SK-N-SH (cell line): ENCODE results near the gene AFAP1. TPM values are rescaled to one million over a fixed set of nuclear protein-coding genes. Genes with fewer than 3 reads are reported as not detected.

ENCODE experiments used
- CTCF ChIA-PET: fragments of 300-600, 350-600 bp; formaldehyde crosslinking; extraction: SDS; loops from one replicate; lab custom pipeline; 2021; lab: Yijun Ruan, JAX
- POLR2A ChIA-PET: fragments of 350-600 bp; sonication (Branson Sonifier 250); formaldehyde crosslinking; extraction: SDS; loops from one replicate; lab custom pipeline; 2020; ENCODE audit warnings: antibody characterized with exemption, inconsistent platforms; lab: Yijun Ruan, JAX
- DNase-seq: peaks from one replicate; pipeline ENCODE4 v3.0.0; 2012
- H2AFZ ChIP-seq: fragments of 200-600 bp; sonication (generic); 2 replicates; pipeline ENCODE4 v1.8.1; 2016; ENCODE audit warnings: antibody characterized with exemption, mild to moderate bottlenecking, low read depth
- H3F3A ChIP-seq: fragments of 200-600 bp; sonication (generic); replicated peaks from 2 replicates; pipeline ENCODE3; 2016; ENCODE audit warnings: antibody characterized with exemption, mild to moderate bottlenecking; ENCODE audit not compliant: insufficient read depth
- H3K27ac ChIP-seq, 2 experiments: fragments of 200-500 bp in 1 of 2; fragments of 200-600 bp in 1 of 2; sonication (Bioruptor generic) in 1 of 2; sonication (generic), shearing (Covaris generic) in 1 of 2; 2 replicates each; pipeline versions ENCODE4 v1.5.1 to v1.6.1; 2014 to 2016; ENCODE audit warnings: low read depth in 2 of 2, inconsistent platforms in 1 of 2, low read length in 1 of 2, mild to moderate bottlenecking in 1 of 2, mixed read lengths in 1 of 2
- H3K27me3 ChIP-seq: fragments of 200-600 bp; sonication (generic), shearing (Covaris generic); 2 replicates; pipeline ENCODE4 v1.6.1; 2016; ENCODE audit warnings: mixed run types; ENCODE audit not compliant: insufficient read depth
- H3K36me3 ChIP-seq, 2 experiments: fragments of 200-500 bp in 1 of 2; fragments of 200-600 bp in 1 of 2; sonication (Bioruptor generic) in 1 of 2; sonication (generic) in 1 of 2; replicated peaks in 1 of 2; 2 replicates each; pipeline versions ENCODE3 to v1.5.1; 2014 to 2016; ENCODE audit warnings: low read length in 1 of 2, mild to moderate bottlenecking in 1 of 2; ENCODE audit not compliant: insufficient read depth in 2 of 2, control insufficient read depth in 1 of 2
- H3K4me1 ChIP-seq, 2 experiments: fragments of 200-500 bp in 1 of 2; fragments of 200-600 bp in 1 of 2; sonication (Bioruptor generic) in 1 of 2; sonication (generic), shearing (Covaris generic) in 1 of 2; 2 replicates each; pipeline versions ENCODE4 v1.5.1 to v1.6.1; 2014 to 2016; ENCODE audit warnings: low read depth in 1 of 2, low read length in 1 of 2, mixed run types in 1 of 2; ENCODE audit not compliant: insufficient read depth in 2 of 2, control insufficient read depth in 1 of 2
- H3K4me2 ChIP-seq: fragments of 200-600 bp; sonication (generic), shearing (Covaris generic); 2 replicates; pipeline ENCODE4 v1.6.1; 2017; ENCODE audit warnings: mixed run types
- H3K4me3 ChIP-seq, 2 experiments: fragments of 200-500 bp in 1 of 2; fragments of 200-600 bp in 1 of 2; sonication (Bioruptor generic) in 1 of 2; sonication (generic), shearing (Covaris generic) in 1 of 2; 2 replicates each; pipeline versions ENCODE4 v1.5.1 to v1.8.1; 2014 to 2016; ENCODE audit warnings: low read depth in 2 of 2, inconsistent platforms in 1 of 2, low read length in 1 of 2, mild to moderate bottlenecking in 1 of 2, mixed read lengths in 1 of 2, moderate library complexity in 1 of 2
- H3K79me2 ChIP-seq: fragments of 200-600 bp; sonication (generic); 2 replicates; pipeline ENCODE4 v1.8.1; 2017; ENCODE audit warnings: mild to moderate bottlenecking; ENCODE audit not compliant: insufficient read depth
- H3K9ac ChIP-seq: fragments of 200-600 bp; sonication (generic); 2 replicates; pipeline ENCODE4 v1.6.1; 2017; ENCODE audit warnings: mixed run types
- H3K9me2 ChIP-seq: fragments of 200-600 bp; sonication (generic); 2 replicates; pipeline ENCODE4 v1.6.1; 2017; ENCODE audit warnings: mixed run types
- H3K9me3 ChIP-seq: fragments of 200-600 bp; sonication (generic); 2 replicates; pipeline ENCODE4 v1.6.1; 2017; ENCODE audit warnings: mixed run types, mild to moderate bottlenecking, moderate library complexity
- H4K20me1 ChIP-seq: fragments of 200-600 bp; sonication (generic); 2 replicates; pipeline ENCODE4 v1.6.1; 2017; ENCODE audit warnings: mild to moderate bottlenecking, mixed run types; ENCODE audit not compliant: insufficient read depth
- CHD2 ChIP-seq: fragments of 150-350 bp; IDR thresholded peaks from 2 replicates; pipeline ENCODE4 v1.6.1; 2018; ENCODE audit warnings: low read length; ENCODE audit not compliant: partially characterized antibody
- EP300 ChIP-seq, 2 experiments: IDR thresholded peaks; 2 replicates each; pipeline versions ENCODE4 v1.4.0 to v1.6.1; 2012; ENCODE audit warnings: borderline replicate concordance in 1 of 2, low read depth in 1 of 2, low read length in 1 of 2
- FOSL2 ChIP-seq: IDR thresholded peaks from 2 replicates; pipeline ENCODE4 v1.4.0; 2012; ENCODE audit warnings: low read depth, mild to moderate bottlenecking, moderate library complexity, borderline replicate concordance
- GABPA ChIP-seq: IDR thresholded peaks from 2 replicates; pipeline ENCODE4 v1.4.0; 2012; ENCODE audit warnings: low read depth, mild to moderate bottlenecking
- JUND ChIP-seq: IDR thresholded peaks from 2 replicates; pipeline ENCODE4 v1.4.0; 2012
- MXI1 ChIP-seq: IDR thresholded peaks from 2 replicates; pipeline ENCODE4 v1.6.1; 2012; ENCODE audit warnings: mild to moderate bottlenecking, low read depth, low read length, improper control_type of control experiment
- NFIC ChIP-seq: IDR thresholded peaks from 2 replicates; pipeline ENCODE4 v1.4.0; 2012; ENCODE audit warnings: borderline replicate concordance
- NRF1 ChIP-seq: IDR thresholded peaks from 2 replicates; pipeline ENCODE4 v1.6.1; 2012; ENCODE audit warnings: low read depth, mild to moderate bottlenecking, low read length
- POLR2AphosphoS5 ChIP-seq: IDR thresholded peaks from 2 replicates; pipeline ENCODE4 v1.6.1; 2012; ENCODE audit warnings: low read depth, low read length
- RCOR1 ChIP-seq: fragments of 150-350 bp; IDR thresholded peaks from 2 replicates; pipeline ENCODE4 v1.6.1; 2017; ENCODE audit warnings: antibody characterized with exemption, low read length
- RFX5 ChIP-seq: IDR thresholded peaks from 2 replicates; pipeline ENCODE4 v1.6.1; 2012; ENCODE audit warnings: mild to moderate bottlenecking, improper control_type of control experiment, low read length
- RXRA ChIP-seq: IDR thresholded peaks from 2 replicates; pipeline ENCODE4 v1.4.0; 2012; ENCODE audit warnings: low read depth, mild to moderate bottlenecking, borderline replicate concordance
- SIN3A ChIP-seq: IDR thresholded peaks from 2 replicates; pipeline ENCODE4 v1.6.1; 2012; ENCODE audit warnings: low read depth, mild to moderate bottlenecking, low read length, moderate library complexity, borderline replicate concordance
- SMC3 ChIP-seq: IDR thresholded peaks from 2 replicates; pipeline ENCODE4 v1.6.1; 2012; ENCODE audit warnings: low read depth, low read length, improper control_type of control experiment
- TCF12 ChIP-seq: IDR thresholded peaks from 2 replicates; pipeline ENCODE4 v1.4.0; 2012
- TEAD4 ChIP-seq: IDR thresholded peaks from 2 replicates; pipeline ENCODE4 v1.4.0; 2012; ENCODE audit warnings: mild to moderate bottlenecking, borderline replicate concordance; ENCODE audit not compliant: insufficient read depth
- WGBS: methylation state at CpG from one replicate; pipeline ENCODE4 v1.1.6; 2017; ENCODE audit warnings: low lambda C conversion rate; 5-methylcytosine and 5-hydroxymethylcytosine counted together
- polyA plus RNA-seq, 3 experiments: library from polyadenylated mRNA; depleted of rRNA; stranded (reverse); fragments of >200 nt; gene quantifications; 2 replicates each; pipeline ENCODE4 v1.2.3, GENCODE V29; 2012
- TF ChIP-seq, protein P1 (sequence below): IDR thresholded peaks from 2 replicates; pipeline ENCODE4 v1.6.1; 2012; ENCODE audit warnings: mild to moderate bottlenecking, low read depth, low read length, moderate library complexity
- TF ChIP-seq, protein P2 (sequence below): IDR thresholded peaks from 2 replicates; pipeline ENCODE4; 2012
- TF ChIP-seq, protein P3 (sequence below): IDR thresholded peaks from 2 replicates; pipeline ENCODE4 v1.4.0; 2012; ENCODE audit warnings: low read depth, borderline replicate concordance
- TF ChIP-seq, protein P4 (sequence below): fragments of 200-600 bp; sonication (generic); IDR thresholded peaks from 2 replicates; pipeline ENCODE4 v1.6.1; 2017; ENCODE audit warnings: antibody characterized with exemption, mild to moderate bottlenecking, moderate library complexity

AFAP1 gene
- polyA plus RNA-seq, 1 of the 3 experiments (the other 2 are of a cell fraction): 67.9 TPM

DNA sequence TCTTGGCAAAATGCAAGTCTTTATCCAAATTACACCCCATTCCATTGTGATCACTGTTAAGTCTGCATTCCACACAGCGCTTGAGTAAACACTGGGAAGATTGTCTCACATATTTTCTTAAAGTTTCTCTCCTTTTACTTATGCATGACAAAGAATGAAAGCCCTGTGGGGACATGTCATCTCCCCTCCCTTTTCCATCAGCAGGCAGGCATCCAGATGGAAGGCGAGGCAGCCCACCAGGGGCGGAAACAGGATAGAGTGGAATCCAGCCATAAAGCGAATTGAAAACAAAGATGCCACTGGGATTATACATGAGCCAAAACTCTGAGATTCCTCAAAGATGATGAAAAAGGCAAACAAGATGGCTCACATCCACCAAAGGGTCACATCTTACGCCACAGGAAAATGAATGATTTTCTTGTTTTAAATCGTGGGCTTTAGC is 78.2 kb downstream of the AFAP1 start (continued):
- TF ChIP-seq, protein P1, sequence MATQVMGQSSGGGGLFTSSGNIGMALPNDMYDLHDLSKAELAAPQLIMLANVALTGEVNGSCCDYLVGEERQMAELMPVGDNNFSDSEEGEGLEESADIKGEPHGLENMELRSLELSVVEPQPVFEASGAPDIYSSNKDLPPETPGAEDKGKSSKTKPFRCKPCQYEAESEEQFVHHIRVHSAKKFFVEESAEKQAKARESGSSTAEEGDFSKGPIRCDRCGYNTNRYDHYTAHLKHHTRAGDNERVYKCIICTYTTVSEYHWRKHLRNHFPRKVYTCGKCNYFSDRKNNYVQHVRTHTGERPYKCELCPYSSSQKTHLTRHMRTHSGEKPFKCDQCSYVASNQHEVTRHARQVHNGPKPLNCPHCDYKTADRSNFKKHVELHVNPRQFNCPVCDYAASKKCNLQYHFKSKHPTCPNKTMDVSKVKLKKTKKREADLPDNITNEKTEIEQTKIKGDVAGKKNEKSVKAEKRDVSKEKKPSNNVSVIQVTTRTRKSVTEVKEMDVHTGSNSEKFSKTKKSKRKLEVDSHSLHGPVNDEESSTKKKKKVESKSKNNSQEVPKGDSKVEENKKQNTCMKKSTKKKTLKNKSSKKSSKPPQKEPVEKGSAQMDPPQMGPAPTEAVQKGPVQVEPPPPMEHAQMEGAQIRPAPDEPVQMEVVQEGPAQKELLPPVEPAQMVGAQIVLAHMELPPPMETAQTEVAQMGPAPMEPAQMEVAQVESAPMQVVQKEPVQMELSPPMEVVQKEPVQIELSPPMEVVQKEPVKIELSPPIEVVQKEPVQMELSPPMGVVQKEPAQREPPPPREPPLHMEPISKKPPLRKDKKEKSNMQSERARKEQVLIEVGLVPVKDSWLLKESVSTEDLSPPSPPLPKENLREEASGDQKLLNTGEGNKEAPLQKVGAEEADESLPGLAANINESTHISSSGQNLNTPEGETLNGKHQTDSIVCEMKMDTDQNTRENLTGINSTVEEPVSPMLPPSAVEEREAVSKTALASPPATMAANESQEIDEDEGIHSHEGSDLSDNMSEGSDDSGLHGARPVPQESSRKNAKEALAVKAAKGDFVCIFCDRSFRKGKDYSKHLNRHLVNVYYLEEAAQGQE: no peak
- TF ChIP-seq RXRA (peak; percentile 64), RCOR1 (no peak), GABPA (no peak), RFX5 (no peak), SMC3 (no peak), EP300 (IDR thresholded peaks at IDR 0.05; ENCODE audit: borderline replicate concordance in 1 of 2, low read depth in 1 of 2, low read length in 1 of 2) (peak in 1 of 2 experiments; percentile 87; a peak in 2 of 4 replicates), POLR2AphosphoS5 (no peak), NFIC (peak; percentile 93)
- TF ChIP-seq, all 33 proteins: peak for 14

DNA sequence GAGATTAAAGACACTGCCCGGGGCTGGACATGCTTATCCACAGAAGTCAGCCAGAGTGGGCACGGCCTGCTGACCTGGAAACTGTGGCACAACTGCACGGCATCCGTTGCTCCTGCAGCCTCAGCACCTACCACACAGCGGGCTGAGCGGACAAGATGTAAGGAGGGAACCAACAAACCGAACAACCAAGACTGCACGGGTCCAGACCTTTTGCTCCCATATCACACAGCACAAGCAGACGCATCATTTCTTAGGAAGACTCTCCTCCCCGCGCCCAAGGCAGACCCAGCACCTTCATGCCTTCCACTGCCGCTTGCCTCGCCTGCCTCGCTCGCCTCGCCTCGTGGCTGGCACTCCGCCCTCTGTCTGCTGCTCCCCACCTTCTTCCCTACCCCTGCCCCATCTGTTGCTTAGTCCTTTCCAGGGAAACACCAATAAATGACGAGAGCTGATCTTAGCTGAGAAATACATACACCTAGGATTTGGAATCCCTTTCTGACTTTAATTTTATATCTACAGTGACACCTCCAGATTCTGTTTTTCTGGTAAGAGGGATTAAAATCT is 79.0 kb downstream of the AFAP1 start:
- POLR2A ChIA-PET: no interaction called here
- WGBS: 91% methylated on average over 13 of the region's 19 CpGs

More for the DNA sequence above, 79.0 kb downstream of the AFAP1 start:
- DNase-seq: no peak
- Histone ChIP-seq H3K4me3 (no peak overlapping the region), H3K27me3 (no peaks in the 10 kb centered on the region), H2AFZ (no peak overlapping the region), H3K4me1 (peaks cover 26 to 62% of the 10 kb centered on the region in 2 experiments), H3K9me3 (no peaks in the 10 kb centered on the region)
- CTCF ChIA-PET: no interaction called here
- TF ChIP-seq GABPA (no peak), FOSL2 (no peak), MXI1 (no peak), CHD2 (no peak), TCF12 (no peak), EP300 (IDR thresholded peaks at IDR 0.05; ENCODE audit: borderline replicate concordance in 1 of 2, low read depth in 1 of 2, low read length in 1 of 2) (no peak), NRF1 (no peak), TEAD4 (no peak), JUND (no peak), SMC3 (no peak), SIN3A (no peak)
- TF ChIP-seq, protein P2, sequence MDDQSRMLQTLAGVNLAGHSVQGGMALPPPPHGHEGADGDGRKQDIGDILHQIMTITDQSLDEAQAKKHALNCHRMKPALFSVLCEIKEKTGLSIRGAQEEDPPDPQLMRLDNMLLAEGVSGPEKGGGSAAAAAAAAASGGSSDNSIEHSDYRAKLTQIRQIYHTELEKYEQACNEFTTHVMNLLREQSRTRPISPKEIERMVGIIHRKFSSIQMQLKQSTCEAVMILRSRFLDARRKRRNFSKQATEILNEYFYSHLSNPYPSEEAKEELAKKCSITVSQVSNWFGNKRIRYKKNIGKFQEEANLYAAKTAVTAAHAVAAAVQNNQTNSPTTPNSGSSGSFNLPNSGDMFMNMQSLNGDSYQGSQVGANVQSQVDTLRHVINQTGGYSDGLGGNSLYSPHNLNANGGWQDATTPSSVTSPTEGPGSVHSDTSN: no peak
- TF ChIP-seq, protein P3, sequence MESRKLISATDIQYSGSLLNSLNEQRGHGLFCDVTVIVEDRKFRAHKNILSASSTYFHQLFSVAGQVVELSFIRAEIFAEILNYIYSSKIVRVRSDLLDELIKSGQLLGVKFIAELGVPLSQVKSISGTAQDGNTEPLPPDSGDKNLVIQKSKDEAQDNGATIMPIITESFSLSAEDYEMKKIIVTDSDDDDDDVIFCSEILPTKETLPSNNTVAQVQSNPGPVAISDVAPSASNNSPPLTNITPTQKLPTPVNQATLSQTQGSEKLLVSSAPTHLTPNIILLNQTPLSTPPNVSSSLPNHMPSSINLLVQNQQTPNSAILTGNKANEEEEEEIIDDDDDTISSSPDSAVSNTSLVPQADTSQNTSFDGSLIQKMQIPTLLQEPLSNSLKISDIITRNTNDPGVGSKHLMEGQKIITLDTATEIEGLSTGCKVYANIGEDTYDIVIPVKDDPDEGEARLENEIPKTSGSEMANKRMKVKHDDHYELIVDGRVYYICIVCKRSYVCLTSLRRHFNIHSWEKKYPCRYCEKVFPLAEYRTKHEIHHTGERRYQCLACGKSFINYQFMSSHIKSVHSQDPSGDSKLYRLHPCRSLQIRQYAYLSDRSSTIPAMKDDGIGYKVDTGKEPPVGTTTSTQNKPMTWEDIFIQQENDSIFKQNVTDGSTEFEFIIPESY: no peak
- TF ChIP-seq, protein P4, sequence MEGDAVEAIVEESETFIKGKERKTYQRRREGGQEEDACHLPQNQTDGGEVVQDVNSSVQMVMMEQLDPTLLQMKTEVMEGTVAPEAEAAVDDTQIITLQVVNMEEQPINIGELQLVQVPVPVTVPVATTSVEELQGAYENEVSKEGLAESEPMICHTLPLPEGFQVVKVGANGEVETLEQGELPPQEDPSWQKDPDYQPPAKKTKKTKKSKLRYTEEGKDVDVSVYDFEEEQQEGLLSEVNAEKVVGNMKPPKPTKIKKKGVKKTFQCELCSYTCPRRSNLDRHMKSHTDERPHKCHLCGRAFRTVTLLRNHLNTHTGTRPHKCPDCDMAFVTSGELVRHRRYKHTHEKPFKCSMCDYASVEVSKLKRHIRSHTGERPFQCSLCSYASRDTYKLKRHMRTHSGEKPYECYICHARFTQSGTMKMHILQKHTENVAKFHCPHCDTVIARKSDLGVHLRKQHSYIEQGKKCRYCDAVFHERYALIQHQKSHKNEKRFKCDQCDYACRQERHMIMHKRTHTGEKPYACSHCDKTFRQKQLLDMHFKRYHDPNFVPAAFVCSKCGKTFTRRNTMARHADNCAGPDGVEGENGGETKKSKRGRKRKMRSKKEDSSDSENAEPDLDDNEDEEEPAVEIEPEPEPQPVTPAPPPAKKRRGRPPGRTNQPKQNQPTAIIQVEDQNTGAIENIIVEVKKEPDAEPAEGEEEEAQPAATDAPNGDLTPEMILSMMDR: no peak
- TF ChIP-seq, all 33 proteins: peak for 0
- no peaks in the 10 kb centered on the region for H4K20me1 ChIP-seq
- peaks cover 83% of the 10 kb centered on the region for H3K79me2 ChIP-seq
- H3K36me3 ChIP-seq: peaks cover 11 to 24% of the 10 kb centered on the region in 2 experiments
- H3F3A ChIP-seq: peaks cover 83% of the 10 kb centered on the region
- peak overlapping the region; percentile 41; the same call in 1 of the 2 replicates for H3K4me2 ChIP-seq
- no peaks in the 10 kb centered on the region for H3K9me2 ChIP-seq
- H3K9ac ChIP-seq: peak overlapping the region; percentile 66
- H3K27ac ChIP-seq: peak overlapping the region; percentile 36 to 96
